B cell (primary cell): Measurements from ENCODE around the gene DNAJB2. TPM values are rescaled to one million over a fixed set of nuclear protein-coding genes. Genes with fewer than 3 reads are reported as not detected.

Source experiments
- ATAC-seq: fragments of 200-7000 bp; cut with Tn5 transposase; one replicate; pipeline ENCODE4 v1.10.0; 2021; ENCODE audit warnings: low read depth, mild to moderate bottlenecking, moderate number of reproducible peaks, moderate library complexity
- CTCF ChIA-PET: fragments of 350-600 bp; sonication (Branson Sonifier 250); formaldehyde crosslinking; loops from one replicate; lab custom pipeline; 2021; ENCODE audit warnings: antibody characterized with exemption, inconsistent platforms; lab: Charles Lee
- POLR2A ChIA-PET: fragments of 350-600 bp; sonication (Branson Sonifier 250); formaldehyde crosslinking; loops from one replicate; lab custom pipeline; 2021; ENCODE audit warnings: antibody characterized with exemption; lab: Charles Lee
- DNase-seq: peaks from one replicate; pipeline ENCODE4 v3.0.0; 2013
- H2AFZ ChIP-seq: 2 replicates; pipeline ENCODE4 v1.6.1; 2012; ENCODE audit warnings: mild to moderate bottlenecking, low read depth, low read length; ENCODE audit not compliant: insufficient read depth, poor library complexity, severe bottlenecking
- H3K27ac ChIP-seq, 2 donors: 1 replicate in 1 of 2; 2 replicates in 1 of 2; pipeline ENCODE4 v1.5.1; 2012 to 2013; ENCODE audit warnings: low read length in 2 of 2, mild to moderate bottlenecking in 2 of 2, moderate library complexity in 1 of 2
- H3K27me3 ChIP-seq, 4 experiments: fragments of 200-600 bp in 1 of 4; sonication (generic) in 1 of 4; replicated peaks in 1 of 4; 1 replicate in 2 of 4; 2 replicates in 2 of 4; pipeline versions ENCODE4 v1.6.1 to v1.7.0; 2013 to 2016; ENCODE audit warnings: low read length in 3 of 4, mild to moderate bottlenecking in 2 of 4, mixed read lengths in 1 of 4, moderate library complexity in 1 of 4; ENCODE audit not compliant: insufficient read depth in 4 of 4, control insufficient read depth in 3 of 4; ENCODE audit errors: control extremely low read depth in 1 of 4
- H3K36me3 ChIP-seq, 2 experiments: replicated peaks in 1 of 2; 1 replicate in 1 of 2; 2 replicates in 1 of 2; pipeline versions ENCODE4 v1.6.1 to v1.7.1; 2013; ENCODE audit warnings: low read length in 1 of 2; ENCODE audit not compliant: insufficient read depth in 2 of 2, control insufficient read depth in 1 of 2; ENCODE audit errors: control extremely low read depth in 1 of 2, extremely low read depth in 1 of 2
- H3K4me1 ChIP-seq, 2 donors: fragments of 200-600 bp in 1 of 2; sonication (generic) in 1 of 2; 1 replicate in 1 of 2; 2 replicates in 1 of 2; pipeline versions ENCODE4 v1.5.1 to v1.6.1; 2013 to 2017; ENCODE audit warnings: low read length in 2 of 2; ENCODE audit not compliant: control insufficient read depth in 2 of 2, insufficient read depth in 2 of 2
- H3K4me2 ChIP-seq: replicated peaks from 2 replicates; pipeline ENCODE3; 2012; ENCODE audit warnings: mild to moderate bottlenecking, low read depth, low read length; ENCODE audit not compliant: poor library complexity, severe bottlenecking
- H3K4me3 ChIP-seq, 5 experiments: fragments of 200-600 bp in 1 of 5; sonication (generic) in 1 of 5; 1 replicate in 3 of 5; 2 replicates in 2 of 5; pipeline versions ENCODE4 v1.5.1 to v1.7.0; 2011 to 2016; ENCODE audit warnings: low read length in 4 of 5, mild to moderate bottlenecking in 4 of 5, low read depth in 2 of 5, control low read depth in 1 of 5, moderate library complexity in 1 of 5; ENCODE audit not compliant: insufficient read depth in 1 of 5; ENCODE audit errors: control extremely low read depth in 1 of 5, extremely low read depth in 1 of 5
- H3K79me2 ChIP-seq: fragments of 200-600 bp; sonication (generic); one replicate; pipeline ENCODE4 v1.6.0; 2016; ENCODE audit warnings: low read length; ENCODE audit not compliant: control insufficient read depth, insufficient read depth
- H3K9ac ChIP-seq: fragments of 200-600 bp; sonication (generic); 2 replicates; pipeline ENCODE4 v1.6.1; 2017; ENCODE audit warnings: mild to moderate bottlenecking, low read length, moderate library complexity
- H3K9me3 ChIP-seq, 3 donors: one replicate each; pipeline versions ENCODE4 v1.6.1 to v1.7.1; 2013; ENCODE audit warnings: low read length in 2 of 3; ENCODE audit not compliant: control insufficient read depth in 2 of 3, insufficient read depth in 1 of 3; ENCODE audit errors: control extremely low read depth in 1 of 3
- H4K20me1 ChIP-seq: 2 replicates; pipeline ENCODE4 v1.6.0; 2012; ENCODE audit warnings: mild to moderate bottlenecking, low read length; ENCODE audit not compliant: insufficient read depth, control insufficient read depth, poor library complexity, severe bottlenecking
- H3K27ac Mint-ChIP-seq: one replicate; pipeline ENCODE4 v1.8.0; 2021; ENCODE audit warnings: mixed read lengths
- H3K27me3 Mint-ChIP-seq: one replicate; pipeline ENCODE4 v1.8.0; 2021; ENCODE audit warnings: mixed read lengths
- H3K4me1 Mint-ChIP-seq: one replicate; pipeline ENCODE4 v1.8.0; 2021; ENCODE audit warnings: mixed read lengths
- H3K4me3 Mint-ChIP-seq: one replicate; pipeline ENCODE4 v1.8.0; 2021; ENCODE audit warnings: mixed read lengths
- H3K9me3 Mint-ChIP-seq: one replicate; pipeline ENCODE4 v1.8.0; 2022; ENCODE audit warnings: mixed read lengths; ENCODE audit not compliant: insufficient read depth
- EZH2 ChIP-seq: IDR thresholded peaks from 2 replicates; pipeline ENCODE4 v1.6.1; 2012; ENCODE audit warnings: borderline replicate concordance, low read depth, mild to moderate bottlenecking, moderate library complexity, low read length; ENCODE audit not compliant: insufficient read depth, poor library complexity, severe bottlenecking
- WGBS: methylation state at CpG from one replicate; pipeline ENCODE4 v1.1.5; 2013; ENCODE audit warnings: missing lambda C conversion rate; ENCODE audit not compliant: insufficient coverage; 5-methylcytosine and 5-hydroxymethylcytosine counted together
- intact Hi-C: fragments of 100-400 bp; cut with micrococcal nuclease; formaldehyde crosslinking; loops from one replicate; pipeline ENCODE4 v1.10.0; 2022
- polyA plus RNA-seq: library from polyadenylated mRNA; depleted of rRNA; stranded (reverse); fragments of >200 nt; gene quantifications from 2 replicates; pipeline ENCODE4 v1.2.3, GENCODE V29; 2012
- total RNA-seq, 2 donors: library from RNA; stranded (reverse); fragments of 120-200 nt in 1 of 2; gene quantifications; 1 replicate in 1 of 2; 2 replicates in 1 of 2; pipeline versions ENCODE4 v1.2.3 to v1.2.4, GENCODE V29; 2013 to 2022
- TF ChIP-seq, protein P1 (sequence below): fragments of 200-600 bp; IDR thresholded peaks from one replicate; pipeline ENCODE4 v1.8.0; 2022; ENCODE audit warnings: antibody characterized with exemption, mild to moderate bottlenecking

DNAJB2 gene
- total and polyA plus RNA-seq, 2 donors (not counting 1 experiment from before 2014, with no cell fraction given) = 127 to 184 TPM

GRCh38 chr2:219250049-219250781, 29.0 kb upstream of the DNAJB2 start:
- POLR2A ChIA-PET = interaction anchor here (0.5 to 3.3 kb wide), 7 partner anchors 21 to 992 kb away, joined by 3 to 39 read pairs (median 12); partner anchors contain the start of genes ABCB6, ANKZF1, ATG9A and CNPPD1
- 86% methylated on average over 22 of the region's 22 CpGs for WGBS
- Histone ChIP-seq H3K4me2 (peak overlapping the region; percentile 93), H3K36me3 (peaks cover 2 to 35% of the 10 kb centered on the region in 2 experiments), H3K9ac (peak overlapping the region; percentile 59), H3K79me2 (peaks cover 73% of the 10 kb centered on the region), H3K9me3 (no peaks in the 10 kb centered on the region), H3K4me1 (peaks cover 66 to 76% of the 10 kb centered on the region in 2 donors), H3K27me3 (no peaks in the 10 kb centered on the region), H3K4me3 (peak overlapping the region in 4 of 5 experiments; percentile 8 to 53 (median 32)), H3K27ac (peak overlapping the region; percentile 75 to 92), H2AFZ (no peak overlapping the region), H4K20me1 (peaks cover 22% of the 10 kb centered on the region)
- DNase-seq = no peak
- Mint-ChIP-seq H3K4me3 (peak overlapping the region; percentile 87), H3K9me3 (no peaks in the 10 kb centered on the region), H3K27ac (peak overlapping the region; percentile 96), H3K27me3 (no peaks in the 10 kb centered on the region), H3K4me1 (peaks cover 76% of the 10 kb centered on the region)
- intact Hi-C loops = loop anchor here (5.0 kb wide), 1 partner anchor 1033 kb away; the partner anchor contains the start of gene ARPC2
- TF ChIP-seq, protein P1, sequence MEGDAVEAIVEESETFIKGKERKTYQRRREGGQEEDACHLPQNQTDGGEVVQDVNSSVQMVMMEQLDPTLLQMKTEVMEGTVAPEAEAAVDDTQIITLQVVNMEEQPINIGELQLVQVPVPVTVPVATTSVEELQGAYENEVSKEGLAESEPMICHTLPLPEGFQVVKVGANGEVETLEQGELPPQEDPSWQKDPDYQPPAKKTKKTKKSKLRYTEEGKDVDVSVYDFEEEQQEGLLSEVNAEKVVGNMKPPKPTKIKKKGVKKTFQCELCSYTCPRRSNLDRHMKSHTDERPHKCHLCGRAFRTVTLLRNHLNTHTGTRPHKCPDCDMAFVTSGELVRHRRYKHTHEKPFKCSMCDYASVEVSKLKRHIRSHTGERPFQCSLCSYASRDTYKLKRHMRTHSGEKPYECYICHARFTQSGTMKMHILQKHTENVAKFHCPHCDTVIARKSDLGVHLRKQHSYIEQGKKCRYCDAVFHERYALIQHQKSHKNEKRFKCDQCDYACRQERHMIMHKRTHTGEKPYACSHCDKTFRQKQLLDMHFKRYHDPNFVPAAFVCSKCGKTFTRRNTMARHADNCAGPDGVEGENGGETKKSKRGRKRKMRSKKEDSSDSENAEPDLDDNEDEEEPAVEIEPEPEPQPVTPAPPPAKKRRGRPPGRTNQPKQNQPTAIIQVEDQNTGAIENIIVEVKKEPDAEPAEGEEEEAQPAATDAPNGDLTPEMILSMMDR = no peak
- no peak for TF ChIP-seq EZH2
- CTCF ChIA-PET = interaction anchor here (1.1 to 6.8 kb wide), 11 partner anchors 12 to 374 kb away, joined by 4 to 69 read pairs (median 7); partner anchors contain the start of genes ANKZF1, ATG9A and DNAJB2
- ATAC-seq = no peak
